Activated CD4-positive, alpha-beta memory T cell treated with anti-CD3 and anti-CD28 coated beads for 36 hours (primary cell): ENCODE data around the gene NUAK1. TPM values are rescaled to one million over a fixed set of nuclear protein-coding genes. Genes with fewer than 3 reads are reported as not detected.
"Not testable (repeated sequence)": the region's sequence is repeated elsewhere in the genome, so short reads cannot be mapped to it uniquely, and the experiment has no call there.

ENCODE experiments used
- CTCF ChIA-PET: fragments of 350-600 bp; sonication (Branson Sonifier 250); formaldehyde crosslinking; loops from one replicate; lab custom pipeline; 2021; ENCODE audit warnings: antibody characterized with exemption, inconsistent platforms; lab: Charles Lee
- POLR2A ChIA-PET: fragments of 350-600 bp; sonication (Branson Sonifier 250); formaldehyde crosslinking; loops from one replicate; lab custom pipeline; 2021; ENCODE audit warnings: antibody characterized with exemption; lab: Charles Lee
- DNase-seq: peaks from one replicate; pipeline ENCODE4 v3.0.0-alpha.2; 2020
- H3K27ac Mint-ChIP-seq: one replicate; pipeline ENCODE4 v1.8.0; 2021; ENCODE audit warnings: mixed read lengths
- H3K27me3 Mint-ChIP-seq: one replicate; pipeline ENCODE4 v1.8.0; 2021; ENCODE audit warnings: mixed read lengths
- H3K36me3 Mint-ChIP-seq: one replicate; pipeline ENCODE4 v1.8.0; 2021; ENCODE audit warnings: mixed read lengths
- H3K4me1 Mint-ChIP-seq: one replicate; pipeline ENCODE4 v1.8.0; 2021; ENCODE audit warnings: low read depth, mixed read lengths
- H3K4me3 Mint-ChIP-seq: one replicate; pipeline ENCODE4 v1.8.0; 2021; ENCODE audit warnings: mild to moderate bottlenecking, mixed read lengths
- H3K9me3 Mint-ChIP-seq: one replicate; pipeline ENCODE4 v1.8.0; 2021; ENCODE audit warnings: mixed read lengths
- intact Hi-C: fragments of 100-400 bp; cut with micrococcal nuclease; formaldehyde crosslinking; loops from one replicate; pipeline ENCODE4 v1.15.1; 2023
- total RNA-seq, 2 experiments: library from RNA; stranded (reverse); gene quantifications; one replicate each; pipeline ENCODE4 v1.2.3, GENCODE V29; 2021

Gene NUAK1
- total RNA-seq, 2 experiments from 2014 or later, result 0.05 TPM; not detected in 1

GRCh38 chr12:106145539-106146447, 7.0 kb upstream of the NUAK1 start:
- intact Hi-C loops, result no loop called here
- Mint-ChIP-seq H3K9me3 (no peaks in the 10 kb centered on the region), H3K27me3 (peaks cover 31% of the 10 kb centered on the region), H3K36me3 (no peaks in the 10 kb centered on the region), H3K4me3 (no peak overlapping the region), H3K4me1 (peaks cover 2% of the 10 kb centered on the region), H3K27ac (no peak overlapping the region)
- DNase-seq, result no peak
- CTCF ChIA-PET, result interaction anchor here (1.5 to 3.4 kb wide), 2 partner anchors 11 to 725 kb away, joined by 6 to 20 read pairs; no protein-coding TSS in a partner anchor
- POLR2A ChIA-PET, result no interaction called here

DNA sequence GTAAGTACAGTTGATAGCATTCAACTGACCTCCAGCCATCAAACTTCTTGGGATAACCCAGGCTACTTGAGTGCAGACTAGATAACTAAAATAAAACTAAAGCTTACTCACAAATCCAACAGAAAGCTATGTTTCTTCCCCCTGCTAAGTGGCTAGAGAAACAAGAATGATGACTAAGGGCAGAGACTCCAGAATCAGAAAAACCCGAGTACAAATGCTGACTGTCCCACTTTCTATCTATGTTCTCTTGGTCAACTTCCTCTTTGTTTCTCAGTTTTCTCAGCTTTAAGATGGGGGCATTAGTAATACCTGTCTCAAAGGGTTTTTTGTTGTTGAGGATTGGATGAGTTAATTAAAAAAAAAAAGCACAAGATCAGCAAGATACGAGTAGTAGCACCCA, 6.1 kb upstream of the NUAK1 start:
- Mint-ChIP-seq H3K4me1 (peaks cover 5% of the 10 kb centered on the region), H3K4me3 (no peak overlapping the region), H3K27me3 (peaks cover 41% of the 10 kb centered on the region), H3K9me3 (no peaks in the 10 kb centered on the region), H3K27ac (no peak overlapping the region), H3K36me3 (no peaks in the 10 kb centered on the region)
- CTCF ChIA-PET, result interaction anchor here (1.5 to 3.4 kb wide), 2 partner anchors 10 to 724 kb away, joined by 6 to 20 read pairs; no protein-coding TSS in a partner anchor
- intact Hi-C loops, result no loop called here
- DNase-seq, result no peak
- POLR2A ChIA-PET, result interaction anchor here (0.7 kb wide), 1 partner anchor 153 kb away, joined by 3 read pairs; no protein-coding TSS in a partner anchor

DNA sequence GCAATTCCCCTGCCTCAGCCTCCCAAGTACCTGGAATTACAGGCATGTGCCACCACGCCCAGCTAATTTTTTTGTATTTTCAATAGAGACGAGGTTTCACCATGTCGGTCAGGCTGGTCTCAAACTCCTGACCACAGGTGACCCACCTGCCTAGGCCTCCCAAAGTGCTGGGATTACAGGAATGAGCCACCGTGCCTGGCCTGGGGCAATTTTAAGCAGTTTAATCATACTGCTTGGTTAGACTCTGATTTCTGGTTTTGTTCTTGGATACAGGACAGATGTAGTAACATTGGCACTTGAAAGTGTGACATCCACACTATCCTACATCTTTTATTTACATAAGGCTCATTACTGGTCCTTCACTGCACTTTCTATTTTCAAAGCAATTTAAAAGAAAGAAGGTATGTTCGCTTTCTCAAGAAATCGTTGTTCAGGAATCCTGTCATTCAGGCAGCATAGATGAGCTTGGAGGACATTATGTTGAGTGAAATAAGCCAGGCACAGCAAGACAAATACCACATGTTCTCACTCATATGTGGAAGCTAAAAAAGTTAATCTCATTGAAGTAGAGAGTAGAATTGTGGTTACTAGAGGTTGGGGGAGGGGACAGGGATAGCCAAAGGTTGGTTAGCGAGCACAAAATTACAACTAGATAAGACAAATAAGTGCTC, 4.0 kb upstream of the NUAK1 start:
- H3K9me3 Mint-ChIP-seq, result no peaks in the 10 kb centered on the region
- no peak overlapping the region for H3K27ac Mint-ChIP-seq
- no peaks in the 10 kb centered on the region for H3K36me3 Mint-ChIP-seq
- intact Hi-C loops, result no loop called here
- POLR2A ChIA-PET, result no interaction called here
- CTCF ChIA-PET, result interaction anchor here (1.3 to 3.4 kb wide), 2 partner anchors 8 to 722 kb away, joined by 4 to 20 read pairs; no protein-coding TSS in a partner anchor
- H3K4me3 Mint-ChIP-seq, result no peak overlapping the region
- peaks cover 43% of the 10 kb centered on the region for H3K27me3 Mint-ChIP-seq
- DNase-seq, result no peak
- peaks cover 8% of the 10 kb centered on the region for H3K4me1 Mint-ChIP-seq

GRCh38 chr12:106141920-106142319, 3.2 kb upstream of the NUAK1 start:
- H3K4me1 Mint-ChIP-seq, POLR2A ChIA-PET, DNase-seq, H3K4me3 Mint-ChIP-seq, intact Hi-C loops, H3K9me3 Mint-ChIP-seq, H3K36me3 Mint-ChIP-seq, H3K27ac Mint-ChIP-seq: not testable (repeated sequence)
- peaks cover 48% of the 10 kb centered on the region for H3K27me3 Mint-ChIP-seq
- CTCF ChIA-PET, result interaction anchor here (1.3 kb wide), 1 partner anchor 721 kb away, joined by 4 read pairs; no protein-coding TSS in a partner anchor

DNA sequence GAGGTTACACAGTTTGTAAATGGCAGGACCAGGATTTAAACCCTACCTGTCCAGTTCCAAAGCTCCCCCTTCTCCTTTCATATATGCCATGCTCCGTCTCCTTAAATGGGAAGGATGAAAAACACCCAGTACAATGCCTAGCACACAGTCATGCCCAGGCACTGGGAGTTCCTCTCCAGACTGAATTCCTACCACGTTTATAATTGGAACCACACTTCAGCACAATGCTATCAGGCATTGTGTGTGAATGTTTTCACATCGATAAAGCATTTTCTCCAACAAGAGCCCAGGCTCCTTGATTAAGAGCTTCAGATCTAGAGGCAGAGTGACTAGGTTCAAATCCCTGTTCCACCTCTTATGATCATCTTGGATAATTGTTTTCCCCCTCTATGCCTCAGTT, 2.7 kb upstream of the NUAK1 start:
- no peak for DNase-seq
- intact Hi-C loops, result no loop called here
- H3K4me1 Mint-ChIP-seq, result peaks cover 11% of the 10 kb centered on the region
- H3K9me3 Mint-ChIP-seq, result no peaks in the 10 kb centered on the region
- H3K27me3 Mint-ChIP-seq, result peaks cover 50% of the 10 kb centered on the region
- no peak overlapping the region for H3K27ac Mint-ChIP-seq
- CTCF ChIA-PET, result interaction anchor here (1.3 kb wide), 1 partner anchor 721 kb away, joined by 4 read pairs; no protein-coding TSS in a partner anchor
- POLR2A ChIA-PET, result no interaction called here
- H3K4me3 Mint-ChIP-seq, result no peak overlapping the region
- H3K36me3 Mint-ChIP-seq, result no peaks in the 10 kb centered on the region

- ChIA-PET CTCF (no interaction called here), POLR2A (no interaction called here)
- peaks cover 13% of the 10 kb centered on the region for H3K4me1 Mint-ChIP-seq
- H3K27me3 Mint-ChIP-seq, result peaks cover 51% of the 10 kb centered on the region
- H3K4me3 Mint-ChIP-seq, result no peak overlapping the region
- H3K36me3 Mint-ChIP-seq, result no peaks in the 10 kb centered on the region
- DNase-seq, result no peak
- intact Hi-C loops, result no loop called here
- H3K27ac Mint-ChIP-seq, result no peak overlapping the region
- H3K9me3 Mint-ChIP-seq, result no peaks in the 10 kb centered on the region
These were observed 2.2 kb upstream of the NUAK1 start for GRCh38 chr12:106141003-106141402.

DNA sequence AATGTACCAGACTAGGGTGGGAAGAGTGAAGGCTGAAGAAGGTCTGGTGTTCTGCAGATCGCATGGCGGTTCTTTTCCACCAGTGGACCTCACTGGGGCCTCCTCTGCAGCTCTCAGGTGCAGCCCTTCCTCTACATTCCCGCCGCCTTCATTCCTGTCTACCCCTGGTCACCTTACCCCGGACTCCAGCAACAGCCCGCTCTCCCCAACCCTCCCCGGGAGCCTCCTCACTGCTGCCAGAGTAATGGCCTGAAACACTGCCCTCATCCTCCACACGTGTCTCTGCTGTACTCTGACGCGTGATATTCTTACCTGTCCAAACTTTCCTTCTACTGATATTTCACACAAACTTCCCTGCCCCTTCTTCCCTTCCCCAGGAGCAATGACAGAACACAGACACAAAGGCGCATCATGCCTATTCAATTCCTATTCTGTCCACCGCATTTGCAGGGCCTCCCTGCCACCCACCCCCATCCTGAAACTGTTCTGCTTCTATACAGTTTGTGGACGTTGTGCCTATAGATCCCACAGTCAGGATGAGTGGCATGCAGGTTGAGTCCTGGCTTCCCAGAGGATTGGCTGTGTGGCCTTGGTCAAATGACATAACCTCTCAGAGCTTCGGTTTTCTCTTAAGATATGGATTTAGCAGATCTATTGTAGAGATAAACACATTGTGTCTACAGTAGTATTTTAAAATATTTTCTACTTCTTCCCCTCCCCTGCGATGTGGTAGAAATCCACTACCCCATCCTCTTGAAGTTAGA, 1.7 kb upstream of the NUAK1 start:
- no peak for DNase-seq
- Mint-ChIP-seq H3K36me3 (no peaks in the 10 kb centered on the region), H3K4me1 (peaks cover 15% of the 10 kb centered on the region), H3K4me3 (no peak overlapping the region), H3K27me3 (peaks cover 49% of the 10 kb centered on the region), H3K27ac (no peak overlapping the region), H3K9me3 (no peaks in the 10 kb centered on the region)
- ChIA-PET POLR2A (no interaction called here), CTCF (no interaction called here)
- intact Hi-C loops, result no loop called here

DNA sequence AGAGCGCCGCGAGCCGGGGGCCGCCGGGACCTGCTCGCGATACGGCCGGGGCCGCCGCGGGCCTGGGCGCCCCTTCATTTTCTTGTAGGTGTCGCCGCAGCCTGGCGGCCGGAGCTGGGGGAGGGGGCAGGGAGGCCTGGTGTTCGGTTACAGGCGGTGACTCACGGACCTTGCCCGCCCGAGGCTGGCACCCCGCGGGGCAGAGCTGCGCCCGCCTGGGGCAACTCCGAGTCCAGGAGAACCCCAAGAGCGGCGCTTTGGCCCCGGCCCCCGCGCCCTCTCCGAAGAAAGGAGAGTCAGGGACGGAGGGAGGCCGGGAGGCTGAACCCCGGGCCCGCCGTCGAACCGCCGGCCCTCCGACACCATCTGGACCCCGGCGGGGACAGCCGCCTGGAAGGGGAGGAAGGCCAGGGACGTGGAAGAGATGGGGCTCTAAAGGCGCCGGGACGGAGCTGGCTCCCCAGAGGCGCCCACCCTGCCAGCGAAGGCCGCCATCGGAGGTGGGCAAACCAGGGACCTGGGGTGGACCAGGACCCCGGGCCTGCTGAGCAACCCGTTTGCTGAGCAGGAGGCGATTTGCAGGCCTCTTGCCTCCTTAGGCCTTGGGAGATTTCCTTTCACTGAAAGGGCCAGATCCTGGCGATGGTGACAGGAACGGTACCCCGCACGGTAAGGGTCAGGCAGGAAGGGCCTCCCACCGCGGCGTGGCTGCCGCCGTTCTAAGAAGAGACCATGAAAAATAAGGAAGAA, 843 bp upstream of the NUAK1 start:
- no peaks in the 10 kb centered on the region for H3K36me3 Mint-ChIP-seq
- H3K27ac Mint-ChIP-seq, result no peak overlapping the region
- intact Hi-C loops, result loop anchor here (5.0 kb wide), 2 partner anchors 83 to 432 kb away; no protein-coding TSS in a partner anchor
- H3K4me1 Mint-ChIP-seq, result peaks cover 13% of the 10 kb centered on the region
- peak; percentile 43 for DNase-seq
- ChIA-PET CTCF (interaction anchor here (0.7 to 1.4 kb wide), 3 partner anchors 10 to 1223 kb away, joined by 3 to 5 read pairs (median 4); no protein-coding TSS in a partner anchor), POLR2A (no interaction called here)
- no peaks in the 10 kb centered on the region for H3K9me3 Mint-ChIP-seq
- peaks cover 51% of the 10 kb centered on the region for H3K27me3 Mint-ChIP-seq
- H3K4me3 Mint-ChIP-seq, result no peak overlapping the region

DNA sequence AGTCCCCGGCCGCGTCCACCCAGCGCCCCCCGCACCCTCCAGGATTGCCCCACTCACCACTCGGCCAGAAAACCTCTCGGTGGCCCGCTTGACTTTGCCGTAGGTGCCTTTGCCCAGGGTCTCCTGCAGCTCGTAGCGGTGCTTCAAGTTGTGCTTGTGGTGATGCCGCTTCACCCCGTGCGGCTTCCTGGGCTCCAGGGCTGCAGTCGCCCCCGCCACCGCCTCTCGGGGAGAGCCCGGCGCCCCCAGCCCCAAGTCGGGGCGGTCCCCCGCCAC, 459 bp downstream of the NUAK1 start:
- peak overlapping the region; percentile 54 for H3K4me3 Mint-ChIP-seq
- intact Hi-C loops, result loop anchor here (5.0 kb wide), 2 partner anchors 84 to 431 kb away; no protein-coding TSS in a partner anchor
- CTCF ChIA-PET, result interaction anchor here (0.6 to 5.1 kb wide), 4 partner anchors 10 to 719 kb away, joined by 3 to 80 read pairs (median 18); no protein-coding TSS in a partner anchor
- POLR2A ChIA-PET, result no interaction called here
- DNase-seq, result peak; percentile 11
- peaks cover 13% of the 10 kb centered on the region for H3K4me1 Mint-ChIP-seq
- H3K27ac Mint-ChIP-seq, result no peak overlapping the region
- no peaks in the 10 kb centered on the region for H3K9me3 Mint-ChIP-seq
- H3K36me3 Mint-ChIP-seq, result no peaks in the 10 kb centered on the region
- peaks cover 61% of the 10 kb centered on the region for H3K27me3 Mint-ChIP-seq

DNA sequence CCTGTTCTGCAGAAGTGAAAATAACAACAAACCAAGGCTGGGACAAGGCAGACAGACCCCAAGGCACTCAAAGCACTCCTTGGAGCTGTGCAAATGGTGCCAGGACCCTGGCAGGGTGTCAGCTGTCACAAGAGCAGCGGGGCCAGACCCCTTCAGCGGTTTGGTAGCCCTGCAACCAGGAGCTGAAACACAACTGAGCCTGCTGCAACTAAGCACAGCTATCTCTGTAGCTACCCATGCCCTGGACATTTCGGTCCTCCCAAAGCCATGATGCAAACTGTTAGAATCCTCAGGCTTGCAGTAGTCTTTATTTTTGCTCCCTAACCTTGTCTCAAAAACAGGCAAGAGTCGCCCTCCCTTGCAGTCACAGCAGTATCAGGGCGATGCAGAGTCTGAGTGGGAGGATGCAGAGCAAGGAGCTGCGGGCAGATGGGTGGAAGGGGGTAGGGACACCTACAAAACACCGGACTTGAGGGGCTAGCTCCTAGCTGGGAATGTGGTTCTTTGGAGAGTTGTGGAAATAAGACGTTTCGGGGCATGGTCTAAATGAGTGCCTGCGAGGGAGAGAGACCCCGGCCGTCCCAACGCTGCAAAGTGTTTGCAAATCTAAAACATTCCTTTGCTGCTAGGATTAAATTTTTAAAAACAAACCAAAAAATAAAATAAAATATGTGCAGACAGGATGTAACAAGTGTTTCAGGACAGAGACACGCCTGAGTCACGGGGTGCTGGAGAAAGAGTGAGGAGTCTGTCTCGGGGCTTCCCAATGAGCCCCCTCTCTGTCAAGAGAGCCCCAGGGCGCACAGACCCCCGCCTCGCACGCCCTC, 1.0 kb downstream of the NUAK1 start:
- CTCF ChIA-PET, result interaction anchor here (0.6 to 5.1 kb wide), 7 partner anchors 11 to 718 kb away, joined by 3 to 80 read pairs (median 8); no protein-coding TSS in a partner anchor
- DNase-seq, result no peak
- intact Hi-C loops, result loop anchor here (5.0 kb wide), 2 partner anchors 85 to 430 kb away; no protein-coding TSS in a partner anchor

More for the DNA sequence above, 1.0 kb downstream of the NUAK1 start:
- peaks cover 13% of the 10 kb centered on the region for H3K4me1 Mint-ChIP-seq
- no peaks in the 10 kb centered on the region for H3K36me3 Mint-ChIP-seq
- H3K9me3 Mint-ChIP-seq, result no peaks in the 10 kb centered on the region
- POLR2A ChIA-PET, result no interaction called here
- peak overlapping the region; percentile 54 for H3K4me3 Mint-ChIP-seq
- H3K27me3 Mint-ChIP-seq, result peaks cover 63% of the 10 kb centered on the region
- no peak overlapping the region for H3K27ac Mint-ChIP-seq
